Upper lobe of right lung (tissue), 1 donor: ENCODE measurements around the gene TROAP. TPM values are rescaled to one million over a fixed set of nuclear protein-coding genes. Genes with fewer than 3 reads are reported as not detected.
A peak's percentile ranks its signal among the peaks of the same experiment; 100 is the strongest.

Experiments
- ATAC-seq: fragments of 200-7000 bp; cut with Tn5 transposase; one replicate; pipeline ENCODE4 v1.9.1; 2020; ENCODE audit warnings: mild to moderate bottlenecking, moderate library complexity
- DNase-seq: peaks from one replicate; pipeline ENCODE4 v3.0.0-alpha.2; 2020
- H3K27ac ChIP-seq: fragments of 200-600 bp; one replicate; pipeline ENCODE4 v1.8.0; 2022
- H3K27me3 ChIP-seq: fragments of 200-600 bp; one replicate; pipeline ENCODE4 v1.8.0; 2022; ENCODE audit warnings: mild to moderate bottlenecking
- H3K36me3 ChIP-seq: fragments of 200-600 bp; one replicate; pipeline ENCODE4 v1.8.0; 2022
- H3K4me1 ChIP-seq: fragments of 200-600 bp; one replicate; pipeline ENCODE4 v1.8.0; 2022
- H3K4me3 ChIP-seq: fragments of 200-600 bp; one replicate; pipeline ENCODE4 v1.8.0; 2022; ENCODE audit warnings: mild to moderate bottlenecking
- H3K9me3 ChIP-seq: fragments of 200-600 bp; one replicate; pipeline ENCODE4 v1.8.0; 2022
- CTCF ChIP-seq: fragments of 200-600 bp; IDR thresholded peaks from one replicate; pipeline ENCODE4 v1.8.0; 2022; ENCODE audit warnings: antibody characterized with exemption
- intact Hi-C: fragments of 100-400 bp; cut with DNase I; formaldehyde crosslinking; loops from one replicate; pipeline ENCODE4 v1.11.0; 2022
- total RNA-seq: library from RNA; stranded (reverse); fragmentation: NEBNext Ultra II Directional; extraction: Animal tissue kit (Norgen Biotek cat#: 25700); gene quantifications from one replicate; pipeline ENCODE4 v1.2.1, GENCODE V29; 2021
- donor health status: DM: no; HTN: yes; CAD: no; lungs with severe emphysema.

The TROAP gene
- total RNA-seq, 1 donor from 2014 or later: 0.96 TPM

GRCh38 chr12:49342914-49343731, 20.1 kb downstream of the TROAP start:
- DNase-seq: peak; percentile 64
- no peaks in the 10 kb centered on the region for H3K9me3 ChIP-seq
- no peak for TF ChIP-seq CTCF
- no peak overlapping the region for H3K27ac ChIP-seq
- H3K27me3 ChIP-seq: peaks cover 70% of the 10 kb centered on the region
- peaks cover 47% of the 10 kb centered on the region for H3K4me1 ChIP-seq
- intact Hi-C loops: loop anchor here (10.0 kb wide), 1 partner anchor 58 kb away; no protein-coding TSS in a partner anchor
- H3K36me3 ChIP-seq: no peaks in the 10 kb centered on the region
- peak overlapping the region; percentile 42 for H3K4me3 ChIP-seq
- no peak for ATAC-seq

- Histone ChIP-seq H3K9me3 (no peaks in the 10 kb centered on the region), H3K27ac (no peak overlapping the region), H3K27me3 (peaks cover 76% of the 10 kb centered on the region), H3K4me1 (peaks cover 49% of the 10 kb centered on the region), H3K36me3 (no peaks in the 10 kb centered on the region), H3K4me3 (no peak overlapping the region)
- no peak for DNase-seq
- intact Hi-C loops: loop anchor here (10.0 kb wide), 1 partner anchor 60 kb away; no protein-coding TSS in a partner anchor
- no peak for TF ChIP-seq CTCF
- ATAC-seq: no peak
Measured at GRCh38 chr12:49344486-49345050, 21.5 kb downstream of the TROAP start.

GRCh38 chr12:49345051-49345824, 22.2 kb downstream of the TROAP start:
- ATAC-seq: no peak
- peaks cover 49% of the 10 kb centered on the region for H3K4me1 ChIP-seq
- H3K9me3 ChIP-seq: no peaks in the 10 kb centered on the region
- peak; percentile 70 for DNase-seq
- no peaks in the 10 kb centered on the region for H3K36me3 ChIP-seq
- intact Hi-C loops: loop anchor here (10.0 kb wide), 1 partner anchor 60 kb away; no protein-coding TSS in a partner anchor
- H3K27ac ChIP-seq: no peak overlapping the region
- peak overlapping the region; percentile 19 for H3K4me3 ChIP-seq
- no peak for TF ChIP-seq CTCF
- H3K27me3 ChIP-seq: peaks cover 76% of the 10 kb centered on the region

- intact Hi-C loops: loop anchor here (10.0 kb wide), 1 partner anchor 61 kb away; no protein-coding TSS in a partner anchor
- TF ChIP-seq CTCF: no peak
- DNase-seq (peak; percentile 52), ATAC-seq (no peak)
- peak overlapping the region; percentile 19 for H3K4me3 ChIP-seq
- no peaks in the 10 kb centered on the region for H3K36me3 ChIP-seq
- peaks cover 83% of the 10 kb centered on the region for H3K27me3 ChIP-seq
- H3K4me1 ChIP-seq: peaks cover 49% of the 10 kb centered on the region
- no peaks in the 10 kb centered on the region for H3K9me3 ChIP-seq
- H3K27ac ChIP-seq: no peak overlapping the region
Measured at GRCh38 chr12:49345825-49346658, 23.0 kb downstream of the TROAP start.
